Psoas muscle (tissue), 8 donors: Measurements from ENCODE around the gene SAMD4B. TPM values are rescaled to one million over a fixed set of nuclear protein-coding genes. Genes with fewer than 3 reads are reported as not detected.

ENCODE experiments used
- ATAC-seq, 4 donors: fragments of 200-7000 bp; cut with Tn5 transposase; one replicate each; pipeline ENCODE4 v1.9.1; 2020; ENCODE audit warnings: moderate library complexity in 3 of 4, mild to moderate bottlenecking in 2 of 4
- DNase-seq, 2 donors: peaks; one replicate each; pipeline ENCODE4 v3.0.0-alpha.2; 2020
- H3K27ac ChIP-seq: fragments of 200-600 bp; one replicate; pipeline ENCODE4 v1.8.0; 2022
- H3K27me3 ChIP-seq, 3 donors: fragments of 200-600 bp in 1 of 3; one replicate each; pipeline versions ENCODE4 v1.6.1 to v1.8.0; 2013 to 2022; ENCODE audit warnings: low read length in 2 of 3, mild to moderate bottlenecking in 2 of 3, moderate library complexity in 1 of 3; ENCODE audit not compliant: insufficient read depth in 3 of 3
- H3K36me3 ChIP-seq, 2 donors: fragments of 200-600 bp in 1 of 2; one replicate each; pipeline versions ENCODE4 v1.6.1 to v1.8.0; 2013 to 2022; ENCODE audit warnings: low read depth in 1 of 2, mild to moderate bottlenecking in 1 of 2, moderate library complexity in 1 of 2; ENCODE audit not compliant: insufficient read depth in 1 of 2
- H3K4me1 ChIP-seq: fragments of 200-600 bp; one replicate; pipeline ENCODE4 v1.8.0; 2022
- H3K4me3 ChIP-seq: fragments of 200-600 bp; one replicate; pipeline ENCODE4 v1.8.0; 2022; ENCODE audit warnings: mild to moderate bottlenecking
- H3K9me3 ChIP-seq: fragments of 200-600 bp; one replicate; pipeline ENCODE4 v1.8.0; 2022
- WGBS, 3 donors: extraction: QIAGEN DNeasy Blood & Tissue Kit; methylation state at CpG; one replicate each; pipeline versions ENCODE4 v1.1.6 to v1.1.7; 2013; 5-methylcytosine and 5-hydroxymethylcytosine counted together
- intact Hi-C, 2 donors: fragments of 100-400 bp; cut with DNase I; formaldehyde crosslinking; loops; one replicate each; pipeline versions ENCODE4 v1.11.0 to v1.14.2; 2022
- polyA plus RNA-seq, 3 donors: library from polyadenylated mRNA; stranded (reverse); fragments of 200-250 nt; gene quantifications; one replicate each; pipeline ENCODE4 v1.2.3, GENCODE V29; 2013
- total RNA-seq, 4 donors: library from RNA; stranded (reverse); fragmentation: NEBNext Ultra II Directional in 2 of 4; extraction: Animal tissue kit (Norgen Biotek cat#: 25700) in 2 of 4; gene quantifications; one replicate each; pipeline versions ENCODE4 v1.2.1 to v1.2.4, GENCODE V29; 2021 to 2023
- TF ChIP-seq, protein P1 (sequence below): fragments of 200-600 bp; IDR thresholded peaks from one replicate; pipeline ENCODE4 v1.8.0; 2022; ENCODE audit warnings: antibody characterized with exemption
- donor health status: healthy with polysubstance abuse.
- donor health status: DM: no; HTN: no; CAD: no; lungs with moderate emphysema.
- donor health status: Bipolar disorder and iron deficiency.
- donor health status: healthy.
- donor health status: DM: yes; HTN: yes; CAD: no.
- donor health status: DM: no; HTN: no; CAD: no.
- donor health status: DM: no; HTN: no; CAD: no.
- donor health status: DM: yes; HTN: yes; CAD: no.

The SAMD4B gene
- total and polyA plus RNA-seq, 7 donors = 34.7 to 97.5 (median 58.4) TPM

GRCh38 chr19:39400061-39400460 is 57.8 kb downstream of the SAMD4B start:
- Histone ChIP-seq H3K4me3 (no peak overlapping the region), H3K27me3 (no peaks in the 10 kb centered on the region), H3K27ac (peak overlapping the region; percentile 41), H3K36me3 (peaks cover 0 to 10% of the 10 kb centered on the region in 2 donors), H3K9me3 (no peaks in the 10 kb centered on the region), H3K4me1 (peaks cover 34% of the 10 kb centered on the region)
- WGBS, 3 donors = 87 to 92% (median 89%) methylated on average over 4 of the region's 4 CpGs
- no peak for ATAC-seq
- no peak for DNase-seq
- intact Hi-C loops = no loop called here
- TF ChIP-seq, protein P1, sequence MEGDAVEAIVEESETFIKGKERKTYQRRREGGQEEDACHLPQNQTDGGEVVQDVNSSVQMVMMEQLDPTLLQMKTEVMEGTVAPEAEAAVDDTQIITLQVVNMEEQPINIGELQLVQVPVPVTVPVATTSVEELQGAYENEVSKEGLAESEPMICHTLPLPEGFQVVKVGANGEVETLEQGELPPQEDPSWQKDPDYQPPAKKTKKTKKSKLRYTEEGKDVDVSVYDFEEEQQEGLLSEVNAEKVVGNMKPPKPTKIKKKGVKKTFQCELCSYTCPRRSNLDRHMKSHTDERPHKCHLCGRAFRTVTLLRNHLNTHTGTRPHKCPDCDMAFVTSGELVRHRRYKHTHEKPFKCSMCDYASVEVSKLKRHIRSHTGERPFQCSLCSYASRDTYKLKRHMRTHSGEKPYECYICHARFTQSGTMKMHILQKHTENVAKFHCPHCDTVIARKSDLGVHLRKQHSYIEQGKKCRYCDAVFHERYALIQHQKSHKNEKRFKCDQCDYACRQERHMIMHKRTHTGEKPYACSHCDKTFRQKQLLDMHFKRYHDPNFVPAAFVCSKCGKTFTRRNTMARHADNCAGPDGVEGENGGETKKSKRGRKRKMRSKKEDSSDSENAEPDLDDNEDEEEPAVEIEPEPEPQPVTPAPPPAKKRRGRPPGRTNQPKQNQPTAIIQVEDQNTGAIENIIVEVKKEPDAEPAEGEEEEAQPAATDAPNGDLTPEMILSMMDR = no peak

- Histone ChIP-seq H3K36me3 (peaks cover 0 to 2% of the 10 kb centered on the region in 2 donors), H3K4me3 (no peak overlapping the region), H3K27me3 (no peaks in the 10 kb centered on the region), H3K9me3 (no peaks in the 10 kb centered on the region), H3K27ac (peak overlapping the region; percentile 96), H3K4me1 (peaks cover 40% of the 10 kb centered on the region)
- TF ChIP-seq, protein P1 = no peak
- ATAC-seq = no peak
- no peak for DNase-seq
- 70 to 83% (median 73%) methylated on average over 4 of the region's 4 CpGs for WGBS, 3 donors
- intact Hi-C loops = no loop called here
These were observed 58.9 kb downstream of the SAMD4B start for GRCh38 chr19:39401070-39401548.

DNA sequence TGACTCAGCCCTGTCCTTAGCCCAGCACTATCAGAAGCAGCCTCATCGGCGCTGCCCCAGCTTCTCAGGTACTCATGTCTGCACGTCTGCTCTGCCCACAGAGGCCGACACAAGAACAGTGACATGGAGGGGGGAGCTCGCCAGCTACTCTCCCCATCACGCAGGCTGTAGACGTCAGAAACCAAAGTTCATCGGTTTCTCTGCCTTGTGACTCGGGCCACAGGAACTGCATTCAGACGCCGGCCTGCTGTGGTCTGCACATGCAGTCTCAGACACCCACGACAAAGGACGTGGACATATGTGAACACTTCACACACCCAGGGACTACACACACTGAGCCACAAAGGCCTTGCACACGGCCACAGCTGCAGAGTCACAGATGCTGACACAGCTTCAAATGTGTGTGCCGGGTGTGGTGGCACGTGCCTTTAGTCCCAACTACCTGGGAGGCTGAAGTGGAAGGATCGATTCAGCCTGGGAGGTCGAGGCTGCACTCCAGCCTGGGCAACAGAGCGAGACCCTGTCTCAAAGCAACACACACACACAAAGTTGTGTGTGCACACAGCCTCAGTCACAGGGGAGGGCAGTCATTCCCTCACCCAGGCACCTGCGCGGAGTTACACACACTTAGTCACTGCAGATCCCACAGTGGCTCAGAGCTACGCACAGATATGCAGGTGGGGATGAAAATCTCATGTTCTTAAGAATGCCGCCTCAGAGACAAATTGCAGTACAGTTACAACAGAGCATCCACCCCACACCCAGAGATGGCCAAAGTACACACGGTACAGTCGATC is 59.5 kb downstream of the SAMD4B start:
- Histone ChIP-seq H3K27ac (peak overlapping the region; percentile 96), H3K4me3 (peak overlapping the region; percentile 71), H3K4me1 (peaks cover 40% of the 10 kb centered on the region), H3K9me3 (no peaks in the 10 kb centered on the region), H3K27me3 (no peaks in the 10 kb centered on the region), H3K36me3 (no peaks in the 10 kb centered on the region)
- TF ChIP-seq, protein P1 = no peak
- DNase-seq (peak; percentile 51 to 76), ATAC-seq (peak in 1 of 4 donors; percentile 0)
- intact Hi-C loops = no loop called here
- 45 to 53% (median 47%) methylated on average over 25 of the region's 25 CpGs for WGBS, 3 donors

DNA sequence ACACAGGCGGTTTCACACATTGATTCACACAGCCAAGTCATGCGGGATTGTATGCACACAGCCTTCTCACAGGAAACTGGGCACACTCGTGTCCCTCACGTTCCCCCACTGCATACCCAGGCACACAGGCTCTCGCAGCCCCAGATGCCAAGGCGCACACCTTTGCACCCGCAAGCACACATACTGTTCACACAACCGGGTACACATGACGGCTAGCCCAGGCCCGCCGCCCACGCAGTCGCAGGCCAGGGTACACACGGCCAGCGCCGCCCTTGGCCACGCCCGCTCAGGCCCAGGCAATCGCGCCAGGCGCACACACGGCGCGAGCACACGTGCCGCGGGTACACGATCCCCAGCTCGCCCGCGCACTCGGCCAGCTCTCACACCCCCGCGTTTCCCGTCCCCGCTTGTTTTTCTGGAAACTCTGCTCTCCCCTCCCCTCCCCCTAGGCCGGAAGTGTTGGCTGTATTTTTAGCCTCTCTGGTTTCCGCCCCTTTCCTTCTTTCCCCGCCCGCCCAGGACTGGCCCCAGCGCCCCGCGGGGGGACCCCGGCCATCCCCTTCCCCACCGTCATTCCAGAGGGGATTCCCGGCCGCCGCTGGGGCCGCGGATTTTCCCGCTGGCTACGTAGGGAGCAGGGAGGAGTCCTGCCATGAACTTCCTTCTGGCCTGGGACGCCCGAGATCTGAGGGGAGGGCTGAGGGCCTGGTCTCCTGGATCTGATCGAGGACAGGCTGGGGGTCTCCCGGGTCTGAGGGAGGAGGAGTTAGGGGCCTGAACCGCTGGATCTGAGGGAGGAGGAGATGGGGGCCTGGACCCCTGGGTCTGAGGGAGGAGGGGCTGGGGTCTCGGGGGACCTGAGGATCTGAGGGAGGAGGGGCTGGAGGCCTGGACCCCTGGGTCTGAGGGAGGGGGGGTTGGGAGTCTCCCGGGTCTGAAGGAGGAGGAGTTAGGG is 60.4 kb downstream of the SAMD4B start:
- peak; percentile 52 to 61 (median 56) for ATAC-seq
- Histone ChIP-seq H3K4me3 (peak overlapping the region; percentile 71), H3K9me3 (no peaks in the 10 kb centered on the region), H3K36me3 (peaks cover 0 to 4% of the 10 kb centered on the region in 2 donors), H3K4me1 (peaks cover 33% of the 10 kb centered on the region), H3K27me3 (no peaks in the 10 kb centered on the region), H3K27ac (peak overlapping the region; percentile 96)
- TF ChIP-seq, protein P1 = no peak
- intact Hi-C loops = no loop called here
- WGBS, 3 donors = 1 to 2% (median 2%) methylated on average over 51 to 59 of the region's 59 CpGs
- DNase-seq = peak; percentile 97
